8988T (cell line): Measurements from ENCODE around the gene MGRN1.
A peak's percentile ranks its signal among the peaks of the same experiment; 100 is the strongest.

Source experiments
- DNase-seq: peaks from one replicate; pipeline ENCODE4 v3.0.0; 2011

MGRN1 gene

GRCh38 chr16:4689864-4690704 lies 65.5 kb downstream of the MGRN1 start:
- no peak for DNase-seq

- peak; percentile 20 for DNase-seq
These were observed 66.5 kb downstream of the MGRN1 start for GRCh38 chr16:4690946-4691665.

GRCh38 chr16:4691666-4692412 lies 67.2 kb downstream of the MGRN1 start:
- peak; percentile 27 for DNase-seq

- peak; percentile 26 for DNase-seq
These were observed 68.1 kb downstream of the MGRN1 start for GRCh38 chr16:4692460-4693295.

GRCh38 chr16:4693296-4693955 lies 68.8 kb downstream of the MGRN1 start, which contains the start of gene NUDT16L1:
NUDT16L1 (plus strand) TSS chr16:4693562; CDS start chr16:4693727, 165 bp downstream.
- DNase-seq = peak; percentile 97

GRCh38 chr16:4693956-4694641 lies 69.5 kb downstream of the MGRN1 start:
- DNase-seq = peak; percentile 58

- peak; percentile 60 for DNase-seq
These were observed 70.2 kb downstream of the MGRN1 start for GRCh38 chr16:4694642-4695451.

GRCh38 chr16:4695473-4696171 lies 71.0 kb downstream of the MGRN1 start:
- peak; percentile 13 for DNase-seq

GRCh38 chr16:4696172-4696904 lies 71.7 kb downstream of the MGRN1 start:
- DNase-seq = peak; percentile 10

GRCh38 chr16:4696905-4697847 lies 72.5 kb downstream of the MGRN1 start:
- DNase-seq = peak; percentile 10

GRCh38 chr16:4697848-4698291 lies 73.2 kb downstream of the MGRN1 start:
- peak; percentile 11 for DNase-seq

GRCh38 chr16:4698321-4699045 lies 73.9 kb downstream of the MGRN1 start:
- DNase-seq = peak; percentile 6

- DNase-seq = peak; percentile 5
These were observed 74.5 kb downstream of the MGRN1 start for GRCh38 chr16:4699046-4699556.

- DNase-seq = peak; percentile 6
These were observed 75.9 kb downstream of the MGRN1 start for GRCh38 chr16:4700380-4700996.

GRCh38 chr16:4700997-4701743 lies 76.5 kb downstream of the MGRN1 start:
- no peak for DNase-seq
